Lower leg skin (tissue), 3 donors: ENCODE measurements around the gene ASXL2.

Source experiments
- POLR2A ChIP-seq, 2 donors: fragments of 450-650 bp; IDR thresholded peaks; one replicate each; pipeline ENCODE4 v1.6.1; 2016 to 2017; ENCODE audit warnings: antibody characterized with exemption in 2 of 2, mild to moderate bottlenecking in 1 of 2, moderate library complexity in 1 of 2
- TF ChIP-seq, protein P1 (sequence below), 3 donors: fragments of 450-650 bp; IDR thresholded peaks; one replicate each; pipeline ENCODE4 v1.5.1; 2016; ENCODE audit warnings: antibody characterized with exemption in 3 of 3, mild to moderate bottlenecking in 3 of 3, moderate library complexity in 2 of 3

DNA sequence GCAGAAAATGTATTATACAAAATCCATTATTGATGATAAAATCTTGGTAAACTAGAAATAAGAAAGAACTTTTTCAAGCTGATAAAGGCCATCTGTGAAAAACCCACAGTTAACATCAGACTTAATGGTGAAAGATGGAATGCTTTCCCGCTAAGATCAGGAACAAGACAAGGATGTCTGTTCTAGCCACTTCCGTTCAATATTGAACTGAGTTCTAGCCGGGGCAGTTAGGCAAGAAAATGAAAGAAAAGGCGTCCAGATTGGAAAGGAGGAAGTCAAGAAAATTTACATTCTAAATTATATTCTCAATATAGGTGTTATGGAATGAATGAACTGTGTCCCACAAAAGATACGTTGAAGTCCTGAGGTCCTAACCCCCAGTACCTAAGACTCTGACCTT is 165.8 kb downstream of the ASXL2 start:
- TF ChIP-seq, protein P1, sequence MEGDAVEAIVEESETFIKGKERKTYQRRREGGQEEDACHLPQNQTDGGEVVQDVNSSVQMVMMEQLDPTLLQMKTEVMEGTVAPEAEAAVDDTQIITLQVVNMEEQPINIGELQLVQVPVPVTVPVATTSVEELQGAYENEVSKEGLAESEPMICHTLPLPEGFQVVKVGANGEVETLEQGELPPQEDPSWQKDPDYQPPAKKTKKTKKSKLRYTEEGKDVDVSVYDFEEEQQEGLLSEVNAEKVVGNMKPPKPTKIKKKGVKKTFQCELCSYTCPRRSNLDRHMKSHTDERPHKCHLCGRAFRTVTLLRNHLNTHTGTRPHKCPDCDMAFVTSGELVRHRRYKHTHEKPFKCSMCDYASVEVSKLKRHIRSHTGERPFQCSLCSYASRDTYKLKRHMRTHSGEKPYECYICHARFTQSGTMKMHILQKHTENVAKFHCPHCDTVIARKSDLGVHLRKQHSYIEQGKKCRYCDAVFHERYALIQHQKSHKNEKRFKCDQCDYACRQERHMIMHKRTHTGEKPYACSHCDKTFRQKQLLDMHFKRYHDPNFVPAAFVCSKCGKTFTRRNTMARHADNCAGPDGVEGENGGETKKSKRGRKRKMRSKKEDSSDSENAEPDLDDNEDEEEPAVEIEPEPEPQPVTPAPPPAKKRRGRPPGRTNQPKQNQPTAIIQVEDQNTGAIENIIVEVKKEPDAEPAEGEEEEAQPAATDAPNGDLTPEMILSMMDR (IDR thresholded peaks at IDR 0.05): no peak
- TF ChIP-seq POLR2A (IDR thresholded peaks at IDR 0.05): no peak
